SH-SY5Y (cell line): ENCODE results near the gene SNED1.

ENCODE experiments used
- GATA2 ChIP-seq: IDR thresholded peaks from 2 replicates; pipeline ENCODE4 v1.6.1; 2011; ENCODE audit warnings: mild to moderate bottlenecking, low read depth, low read length
- GATA3 ChIP-seq: IDR thresholded peaks from 2 replicates; pipeline ENCODE4 v1.6.1; 2011; ENCODE audit warnings: low read depth, mild to moderate bottlenecking, low read length, moderate library complexity

DNA sequence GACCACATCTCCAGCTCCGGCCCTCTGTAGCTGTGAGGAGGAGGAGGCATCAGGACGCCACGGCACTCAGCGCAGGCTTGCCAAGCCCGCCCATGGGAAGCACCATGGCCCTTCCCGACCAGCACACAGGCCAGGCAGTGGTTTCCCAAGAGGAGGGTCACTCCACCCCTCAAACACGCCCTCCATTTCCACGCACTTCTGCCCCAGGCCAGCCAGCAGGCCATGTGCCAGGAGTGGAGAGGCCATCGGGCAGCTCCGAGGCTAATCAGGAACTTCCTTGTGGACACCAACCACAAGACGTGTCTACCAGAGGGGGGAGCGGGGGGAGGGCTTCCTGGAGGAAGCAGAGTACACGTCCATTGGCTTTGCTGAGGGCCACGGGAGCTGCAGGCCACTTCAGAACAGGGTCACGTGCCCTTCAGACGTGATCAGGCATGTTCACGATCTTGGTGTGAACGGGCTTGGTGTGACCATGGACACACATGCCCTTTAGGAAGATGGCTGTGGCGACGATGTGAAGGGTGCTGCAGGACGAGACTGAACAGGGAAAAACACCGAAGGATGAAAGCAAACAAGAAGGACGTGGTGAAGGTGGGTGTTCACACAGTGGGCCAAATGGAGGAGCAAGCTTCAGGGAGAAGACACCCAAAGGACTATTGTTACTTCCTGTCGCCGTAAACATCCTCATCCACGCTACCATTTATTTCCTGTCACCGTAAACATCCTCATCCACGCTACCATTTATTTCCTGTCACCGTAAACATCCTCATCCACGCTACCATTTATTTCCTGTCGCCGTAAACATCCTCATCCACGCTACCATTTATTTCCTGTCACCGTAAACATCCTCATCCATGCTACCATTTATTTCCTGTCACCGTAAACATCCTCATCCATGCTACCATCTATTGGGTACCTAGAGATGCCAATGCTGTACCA lies 110.1 kb downstream of the SNED1 start:
- no peak for TF ChIP-seq GATA3
- TF ChIP-seq GATA2, result no peak
